ENCODE data around the gene U2AF1L4. TPM values are rescaled to one million over a fixed set of nuclear protein-coding genes. Genes with fewer than 3 reads are reported as not detected.
A peak's percentile ranks its signal among the peaks of the same experiment; 100 is the strongest.

U2AF1L4 gene
- total and polyA plus RNA-seq, 10 of the 15 experiments (the other 5 are each of a cell fraction or from before 2014, with no cell fraction given) = 7.9 to 21.6 (median 15.1) TPM

DNA sequence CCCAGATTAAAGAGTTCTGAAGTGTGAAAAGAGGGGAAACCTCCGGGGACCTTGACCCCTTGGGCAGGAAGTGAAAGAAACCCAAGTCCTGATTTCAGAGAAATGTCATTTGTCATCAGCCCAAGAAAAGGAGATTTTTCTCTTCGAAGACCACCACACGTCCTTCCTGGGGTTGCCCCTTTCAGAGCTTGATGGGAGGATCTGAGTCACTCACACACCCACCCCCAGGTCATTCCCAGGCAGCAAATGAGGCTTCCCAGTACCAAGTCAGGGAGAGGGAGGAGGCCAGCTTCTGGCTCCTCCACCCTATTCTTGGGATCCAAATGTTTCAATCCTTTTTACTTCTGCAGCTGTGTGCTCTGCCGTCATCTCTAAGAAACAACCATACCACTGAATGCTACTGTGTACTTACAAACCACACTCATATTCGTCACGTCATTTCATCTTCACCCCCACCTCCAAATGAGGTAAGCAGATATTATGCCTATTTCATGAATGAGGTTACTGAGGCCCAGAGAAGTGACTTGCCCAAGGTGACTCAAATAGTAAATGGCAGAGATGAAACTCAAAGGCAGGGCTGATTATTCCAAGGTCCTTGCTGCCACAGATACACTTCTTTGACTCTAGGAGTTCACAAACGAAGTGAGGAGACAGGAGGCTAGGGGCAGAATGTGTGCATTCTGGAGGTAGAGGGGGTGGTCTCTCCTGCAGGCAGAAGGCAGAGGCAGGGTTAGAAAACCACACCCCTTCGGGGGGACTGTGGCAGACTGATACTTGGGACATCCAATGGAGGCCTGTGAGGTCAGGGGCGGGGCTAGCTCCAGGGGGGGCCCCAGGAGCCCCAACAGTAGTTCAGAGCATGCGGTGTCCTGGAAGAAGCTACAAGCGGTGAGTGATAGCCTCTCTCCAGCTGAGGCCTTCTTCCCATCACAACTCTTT, 32.4 kb downstream of the U2AF1L4 start (continued):
- TF ChIP-seq, protein P1, sequence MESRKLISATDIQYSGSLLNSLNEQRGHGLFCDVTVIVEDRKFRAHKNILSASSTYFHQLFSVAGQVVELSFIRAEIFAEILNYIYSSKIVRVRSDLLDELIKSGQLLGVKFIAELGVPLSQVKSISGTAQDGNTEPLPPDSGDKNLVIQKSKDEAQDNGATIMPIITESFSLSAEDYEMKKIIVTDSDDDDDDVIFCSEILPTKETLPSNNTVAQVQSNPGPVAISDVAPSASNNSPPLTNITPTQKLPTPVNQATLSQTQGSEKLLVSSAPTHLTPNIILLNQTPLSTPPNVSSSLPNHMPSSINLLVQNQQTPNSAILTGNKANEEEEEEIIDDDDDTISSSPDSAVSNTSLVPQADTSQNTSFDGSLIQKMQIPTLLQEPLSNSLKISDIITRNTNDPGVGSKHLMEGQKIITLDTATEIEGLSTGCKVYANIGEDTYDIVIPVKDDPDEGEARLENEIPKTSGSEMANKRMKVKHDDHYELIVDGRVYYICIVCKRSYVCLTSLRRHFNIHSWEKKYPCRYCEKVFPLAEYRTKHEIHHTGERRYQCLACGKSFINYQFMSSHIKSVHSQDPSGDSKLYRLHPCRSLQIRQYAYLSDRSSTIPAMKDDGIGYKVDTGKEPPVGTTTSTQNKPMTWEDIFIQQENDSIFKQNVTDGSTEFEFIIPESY (IDR thresholded peaks at IDR 0.05) = no peak
- TF ChIP-seq USF1 (IDR thresholded peaks at IDR 0.05; ENCODE audit: borderline replicate concordance, extremely low read length, insufficient read depth, low read depth, low read length) (no peak), TAF1 (IDR thresholded peaks at IDR 0.05; ENCODE audit: borderline replicate concordance, low read depth, low read length) (peak; percentile 86), SRF (IDR thresholded peaks at IDR 0.05; ENCODE audit: low read depth in 2 of 2, low read length in 2 of 2) (no peak), BHLHE40 (IDR thresholded peaks at IDR 0.05; ENCODE audit: borderline replicate concordance in 1 of 2, low read depth in 2 of 2, low read length in 1 of 2) (0 out of 4 replicates have a peak, but pooled peaks of 1 of the 2 experiments have one; percentile 17), WRNIP1 (IDR thresholded peaks at IDR 0.05; ENCODE audit: borderline replicate concordance, low read depth, low read length) (no peak), YY1 (IDR thresholded peaks at IDR 0.05; ENCODE audit: low read depth, low read length) (peak; percentile 11; the same call in 1 of the 2 replicates), MAX (IDR thresholded peaks at IDR 0.05; ENCODE audit: low read depth, low read length) (peak; percentile 56), MTA3 (IDR thresholded peaks at IDR 0.05; ENCODE audit: borderline replicate concordance, low read length) (no peak), SUPT20H (IDR thresholded peaks at IDR 0.05; ENCODE audit: borderline replicate concordance, control insufficient read depth, low read depth, low read length) (no peak), MXI1 (IDR thresholded peaks at IDR 0.05; ENCODE audit: low read depth, low read length) (peak; percentile 57), MEF2B (IDR thresholded peaks at IDR 0.05; ENCODE audit: partially characterized antibody, poor library complexity, severe bottlenecking) (peak; percentile 74), NFIC (IDR thresholded peaks at IDR 0.05; ENCODE audit: low read depth, low read length) (peak; percentile 82; the same call in 1 of the 2 replicates), CBFB (IDR thresholded peaks at IDR 0.05; ENCODE audit: low read depth) (no peak; the same call in 1 of the 2 replicates), NRF1 (conservative IDR thresholded peaks at IDR 0.05; ENCODE audit: low read depth, low read length) (no peak), STAT1 (conservative IDR thresholded peaks at IDR 0.05) (no peak)
- TF ChIP-seq, protein P2, sequence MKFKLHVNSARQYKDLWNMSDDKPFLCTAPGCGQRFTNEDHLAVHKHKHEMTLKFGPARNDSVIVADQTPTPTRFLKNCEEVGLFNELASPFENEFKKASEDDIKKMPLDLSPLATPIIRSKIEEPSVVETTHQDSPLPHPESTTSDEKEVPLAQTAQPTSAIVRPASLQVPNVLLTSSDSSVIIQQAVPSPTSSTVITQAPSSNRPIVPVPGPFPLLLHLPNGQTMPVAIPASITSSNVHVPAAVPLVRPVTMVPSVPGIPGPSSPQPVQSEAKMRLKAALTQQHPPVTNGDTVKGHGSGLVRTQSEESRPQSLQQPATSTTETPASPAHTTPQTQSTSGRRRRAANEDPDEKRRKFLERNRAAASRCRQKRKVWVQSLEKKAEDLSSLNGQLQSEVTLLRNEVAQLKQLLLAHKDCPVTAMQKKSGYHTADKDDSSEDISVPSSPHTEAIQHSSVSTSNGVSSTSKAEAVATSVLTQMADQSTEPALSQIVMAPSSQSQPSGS (IDR thresholded peaks at IDR 0.05; ENCODE audit: low read length) = peak; percentile 95
- TF ChIP-seq, protein P3, sequence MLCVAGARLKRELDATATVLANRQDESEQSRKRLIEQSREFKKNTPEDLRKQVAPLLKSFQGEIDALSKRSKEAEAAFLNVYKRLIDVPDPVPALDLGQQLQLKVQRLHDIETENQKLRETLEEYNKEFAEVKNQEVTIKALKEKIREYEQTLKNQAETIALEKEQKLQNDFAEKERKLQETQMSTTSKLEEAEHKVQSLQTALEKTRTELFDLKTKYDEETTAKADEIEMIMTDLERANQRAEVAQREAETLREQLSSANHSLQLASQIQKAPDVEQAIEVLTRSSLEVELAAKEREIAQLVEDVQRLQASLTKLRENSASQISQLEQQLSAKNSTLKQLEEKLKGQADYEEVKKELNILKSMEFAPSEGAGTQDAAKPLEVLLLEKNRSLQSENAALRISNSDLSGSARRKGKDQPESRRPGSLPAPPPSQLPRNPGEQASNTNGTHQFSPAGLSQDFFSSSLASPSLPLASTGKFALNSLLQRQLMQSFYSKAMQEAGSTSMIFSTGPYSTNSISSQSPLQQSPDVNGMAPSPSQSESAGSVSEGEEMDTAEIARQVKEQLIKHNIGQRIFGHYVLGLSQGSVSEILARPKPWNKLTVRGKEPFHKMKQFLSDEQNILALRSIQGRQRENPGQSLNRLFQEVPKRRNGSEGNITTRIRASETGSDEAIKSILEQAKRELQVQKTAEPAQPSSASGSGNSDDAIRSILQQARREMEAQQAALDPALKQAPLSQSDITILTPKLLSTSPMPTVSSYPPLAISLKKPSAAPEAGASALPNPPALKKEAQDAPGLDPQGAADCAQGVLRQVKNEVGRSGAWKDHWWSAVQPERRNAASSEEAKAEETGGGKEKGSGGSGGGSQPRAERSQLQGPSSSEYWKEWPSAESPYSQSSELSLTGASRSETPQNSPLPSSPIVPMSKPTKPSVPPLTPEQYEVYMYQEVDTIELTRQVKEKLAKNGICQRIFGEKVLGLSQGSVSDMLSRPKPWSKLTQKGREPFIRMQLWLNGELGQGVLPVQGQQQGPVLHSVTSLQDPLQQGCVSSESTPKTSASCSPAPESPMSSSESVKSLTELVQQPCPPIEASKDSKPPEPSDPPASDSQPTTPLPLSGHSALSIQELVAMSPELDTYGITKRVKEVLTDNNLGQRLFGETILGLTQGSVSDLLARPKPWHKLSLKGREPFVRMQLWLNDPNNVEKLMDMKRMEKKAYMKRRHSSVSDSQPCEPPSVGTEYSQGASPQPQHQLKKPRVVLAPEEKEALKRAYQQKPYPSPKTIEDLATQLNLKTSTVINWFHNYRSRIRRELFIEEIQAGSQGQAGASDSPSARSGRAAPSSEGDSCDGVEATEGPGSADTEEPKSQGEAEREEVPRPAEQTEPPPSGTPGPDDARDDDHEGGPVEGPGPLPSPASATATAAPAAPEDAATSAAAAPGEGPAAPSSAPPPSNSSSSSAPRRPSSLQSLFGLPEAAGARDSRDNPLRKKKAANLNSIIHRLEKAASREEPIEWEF (IDR thresholded peaks at IDR 0.05; ENCODE audit: insufficient replicate concordance, low read depth, low read length) = no peak

Data from GM12878 (cell line).